ENCODE results near the gene CD300LF.

Gene CD300LF

DNA sequence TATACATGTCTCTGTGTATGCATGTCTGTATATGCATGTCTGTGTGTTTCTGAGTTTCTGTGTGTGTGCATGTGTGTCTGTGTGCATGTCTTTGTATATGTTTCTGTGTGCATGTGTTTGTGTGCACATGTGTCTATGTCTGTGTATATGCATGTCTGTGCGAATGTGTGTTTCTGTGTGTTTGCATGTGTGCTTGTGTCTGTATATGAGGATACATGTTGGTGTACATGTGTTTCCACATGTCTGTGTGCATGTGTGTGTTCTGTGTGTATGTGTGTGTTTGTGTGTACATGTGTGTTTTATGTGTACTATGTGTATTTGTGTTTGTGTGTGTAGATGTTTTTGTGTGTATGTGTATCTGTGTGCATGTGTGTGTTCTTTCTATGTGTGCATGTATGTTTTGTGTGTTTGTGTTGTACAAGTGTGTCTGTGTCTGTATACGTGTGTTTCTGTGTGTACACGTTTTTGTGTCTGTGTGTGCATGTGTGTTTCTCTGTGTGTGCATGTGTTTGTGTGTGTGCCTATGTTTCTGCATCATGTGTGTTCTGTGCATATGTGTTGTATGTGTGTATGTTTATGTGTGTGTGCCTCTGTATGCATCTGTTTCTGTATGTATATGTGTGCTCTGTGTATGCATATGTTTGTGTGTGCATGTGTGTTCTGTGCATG is 15.4 kb upstream of the CD300LF start:
- Histone ChIP-seq H3K27ac (ENCODE audit: low read depth, low read length) (no peak overlapping the region), H3K27me3 (ENCODE audit: insufficient read depth, low read length) (no peaks in the 10 kb centered on the region), H3K4me1 (ENCODE audit: insufficient read depth, low read length) (no peaks in the 10 kb centered on the region), H3K4me3 (ENCODE audit: low read length) (no peak overlapping the region), H3K9me3 (ENCODE audit: insufficient read depth, low read depth, low read length) (no peaks in the 10 kb centered on the region), H3K9ac (ENCODE audit: low read depth, low read length) (no peak overlapping the region), H3K36me3 (ENCODE audit: insufficient read depth, low read length) (no peaks in the 10 kb centered on the region)
- 93% methylated on average over 3 of the region's 3 CpGs for WGBS

DNA sequence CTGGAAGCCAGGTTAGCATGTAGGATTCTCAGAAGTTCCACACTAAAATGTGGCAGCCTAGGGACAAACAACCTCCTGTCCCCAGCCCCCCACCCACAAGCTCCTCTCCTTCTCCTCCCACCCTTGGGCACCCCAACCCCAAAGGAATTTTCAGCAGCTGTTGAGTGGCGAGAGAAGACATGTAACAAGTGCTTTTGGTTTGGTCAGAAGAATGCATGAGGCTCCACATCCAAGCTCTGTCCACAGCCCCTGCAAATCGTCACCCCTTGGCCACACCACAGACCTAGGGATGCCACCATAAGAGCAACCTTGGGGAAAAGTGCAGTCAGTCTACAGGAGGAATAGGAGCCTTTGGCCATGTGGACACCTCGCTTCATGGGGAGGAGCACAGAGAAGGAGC is 12.4 kb upstream of the CD300LF start:
- Histone ChIP-seq H3K9me3 (ENCODE audit: insufficient read depth, low read depth, low read length) (no peaks in the 10 kb centered on the region), H3K27me3 (ENCODE audit: insufficient read depth, low read length) (no peaks in the 10 kb centered on the region), H3K9ac (ENCODE audit: low read depth, low read length) (no peak overlapping the region), H3K36me3 (ENCODE audit: insufficient read depth, low read length) (no peaks in the 10 kb centered on the region), H3K4me1 (ENCODE audit: insufficient read depth, low read length) (no peaks in the 10 kb centered on the region), H3K4me3 (ENCODE audit: low read length) (no peak overlapping the region), H3K27ac (ENCODE audit: low read depth, low read length) (no peak overlapping the region)
- WGBS = 90% methylated on average over 3 of the region's 3 CpGs

GRCh38 chr17:74723891-74724290 is 11.2 kb upstream of the CD300LF start:
- no peaks in the 10 kb centered on the region for H3K4me1 ChIP-seq (ENCODE audit: insufficient read depth, low read length)
- H3K9ac ChIP-seq (ENCODE audit: low read depth, low read length) = no peak overlapping the region
- H3K27ac ChIP-seq (ENCODE audit: low read depth, low read length) = no peak overlapping the region
- no peak overlapping the region for H3K4me3 ChIP-seq (ENCODE audit: low read length)
- 88% methylated on average over 5 of the region's 5 CpGs for WGBS
- no peaks in the 10 kb centered on the region for H3K27me3 ChIP-seq (ENCODE audit: insufficient read depth, low read length)
- no peaks in the 10 kb centered on the region for H3K36me3 ChIP-seq (ENCODE audit: insufficient read depth, low read length)
- H3K9me3 ChIP-seq (ENCODE audit: insufficient read depth, low read depth, low read length) = no peaks in the 10 kb centered on the region

- no peak overlapping the region for H3K27ac ChIP-seq (ENCODE audit: low read depth, low read length)
- no peaks in the 10 kb centered on the region for H3K27me3 ChIP-seq (ENCODE audit: insufficient read depth, low read length)
- no peaks in the 10 kb centered on the region for H3K4me1 ChIP-seq (ENCODE audit: insufficient read depth, low read length)
- no peak overlapping the region for H3K9ac ChIP-seq (ENCODE audit: low read depth, low read length)
- H3K36me3 ChIP-seq (ENCODE audit: insufficient read depth, low read length) = no peaks in the 10 kb centered on the region
- WGBS = 94% methylated on average over 4 of the region's 4 CpGs
- no peaks in the 10 kb centered on the region for H3K9me3 ChIP-seq (ENCODE audit: insufficient read depth, low read depth, low read length)
- no peak overlapping the region for H3K4me3 ChIP-seq (ENCODE audit: low read length)
Observed at GRCh38 chr17:74722782-74723181, 10.1 kb upstream of the CD300LF start.

GRCh38 chr17:74720506-74720905 is 7.8 kb upstream of the CD300LF start:
- Histone ChIP-seq H3K27ac (ENCODE audit: low read depth, low read length) (no peak overlapping the region), H3K4me1 (ENCODE audit: insufficient read depth, low read length) (no peaks in the 10 kb centered on the region), H3K27me3 (ENCODE audit: insufficient read depth, low read length) (no peaks in the 10 kb centered on the region), H3K9me3 (ENCODE audit: insufficient read depth, low read depth, low read length) (no peaks in the 10 kb centered on the region), H3K4me3 (ENCODE audit: low read length) (no peak overlapping the region), H3K36me3 (ENCODE audit: insufficient read depth, low read length) (no peaks in the 10 kb centered on the region), H3K9ac (ENCODE audit: low read depth, low read length) (no peak overlapping the region)
- WGBS = 92% methylated on average over 4 of the region's 4 CpGs

GRCh38 chr17:74715144-74715543 is 2.4 kb upstream of the CD300LF start:
- Histone ChIP-seq H3K9ac (ENCODE audit: low read depth, low read length) (no peak overlapping the region), H3K4me3 (ENCODE audit: low read length) (no peak overlapping the region), H3K27me3 (ENCODE audit: insufficient read depth, low read length) (no peaks in the 10 kb centered on the region), H3K36me3 (ENCODE audit: insufficient read depth, low read length) (no peaks in the 10 kb centered on the region), H3K27ac (ENCODE audit: low read depth, low read length) (no peak overlapping the region), H3K4me1 (ENCODE audit: insufficient read depth, low read length) (no peaks in the 10 kb centered on the region), H3K9me3 (ENCODE audit: insufficient read depth, low read depth, low read length) (no peaks in the 10 kb centered on the region)
- WGBS = 69% methylated on average over 4 of the region's 4 CpGs

DNA sequence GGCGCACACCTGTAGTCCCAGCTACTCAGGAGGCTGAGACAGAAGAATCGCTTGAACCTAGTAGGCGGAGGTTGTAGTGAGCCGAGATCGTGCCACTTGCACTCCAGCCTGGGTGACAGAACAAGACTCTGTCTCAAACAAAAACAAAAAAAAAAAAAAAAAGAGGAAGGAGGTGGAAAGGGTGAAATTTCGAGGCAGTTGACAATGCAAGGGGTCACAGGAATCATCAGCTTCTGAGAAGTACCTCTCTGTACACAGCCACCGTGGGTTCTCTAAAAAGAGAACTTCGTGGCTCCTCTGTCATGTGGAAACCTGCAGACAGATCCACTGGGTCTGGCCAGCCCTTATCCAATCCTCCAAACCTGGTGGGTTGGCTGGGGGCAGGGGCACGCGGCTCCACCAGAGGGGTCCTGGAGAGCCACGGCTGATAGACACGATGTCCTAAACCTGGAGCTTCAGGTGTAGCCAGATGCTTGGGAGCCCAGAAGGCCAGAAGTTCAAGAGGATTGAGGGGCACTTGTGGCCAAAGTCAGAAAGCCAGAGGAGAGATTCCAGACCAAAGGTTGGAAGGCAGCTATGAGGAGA is 540 bp upstream of the CD300LF start:
- H3K4me3 ChIP-seq (ENCODE audit: low read length) = no peak overlapping the region
- H3K27ac ChIP-seq (ENCODE audit: low read depth, low read length) = no peak overlapping the region
- H3K4me1 ChIP-seq (ENCODE audit: insufficient read depth, low read length) = no peaks in the 10 kb centered on the region
- 90% methylated on average over 12 of the region's 12 CpGs for WGBS
- H3K9ac ChIP-seq (ENCODE audit: low read depth, low read length) = no peak overlapping the region
- H3K27me3 ChIP-seq (ENCODE audit: insufficient read depth, low read length) = no peaks in the 10 kb centered on the region
- H3K36me3 ChIP-seq (ENCODE audit: insufficient read depth, low read length) = no peaks in the 10 kb centered on the region
- no peaks in the 10 kb centered on the region for H3K9me3 ChIP-seq (ENCODE audit: insufficient read depth, low read depth, low read length)

- no peak overlapping the region for H3K9ac ChIP-seq (ENCODE audit: low read depth, low read length)
Observed at GRCh38 chr17:74712301-74712700, 422 bp downstream of the CD300LF start.

DNA sequence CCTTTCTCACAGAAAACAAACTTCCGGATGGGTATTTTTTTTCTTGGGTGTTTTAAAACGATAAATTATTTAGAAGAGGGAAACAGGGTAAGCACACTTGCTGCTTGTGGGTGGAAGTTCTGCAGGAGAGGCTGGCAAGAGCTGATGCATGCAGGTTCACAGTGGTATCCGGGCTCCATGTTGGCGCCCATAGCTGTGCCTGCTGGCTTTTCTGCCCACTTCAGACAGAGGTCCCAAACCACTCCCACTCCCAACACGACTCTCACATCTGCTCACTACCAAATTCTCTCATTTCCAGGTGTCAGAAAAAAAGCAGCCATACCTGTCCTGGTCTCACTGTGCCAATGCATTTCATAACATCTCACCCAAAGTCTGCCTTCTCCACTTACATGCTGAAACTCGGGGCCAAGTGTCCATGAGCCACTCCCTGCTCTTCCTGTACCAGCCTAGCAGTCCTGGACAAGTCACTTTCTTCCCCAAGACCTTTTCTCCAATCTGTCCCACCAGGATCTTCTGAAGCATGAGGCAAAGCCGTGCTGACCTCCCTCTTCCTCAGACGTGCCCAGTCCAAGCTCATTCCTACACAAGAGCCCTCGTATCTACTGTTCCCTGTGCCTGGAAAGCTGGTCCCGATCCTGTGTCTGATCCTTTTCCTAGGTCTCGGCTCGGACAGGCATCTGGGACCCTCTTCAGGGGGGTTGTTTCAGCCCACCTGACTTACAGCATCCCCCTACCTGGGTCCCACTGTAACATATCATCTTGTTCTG is 1.5 kb downstream of the CD300LF start:
- 82% methylated on average over 12 of the region's 12 CpGs for WGBS
- no peak overlapping the region for H3K27ac ChIP-seq (ENCODE audit: low read depth, low read length)
- no peaks in the 10 kb centered on the region for H3K36me3 ChIP-seq (ENCODE audit: insufficient read depth, low read length)
- no peaks in the 10 kb centered on the region for H3K4me1 ChIP-seq (ENCODE audit: insufficient read depth, low read length)
- no peak overlapping the region for H3K9ac ChIP-seq (ENCODE audit: low read depth, low read length)
- no peak overlapping the region for H3K4me3 ChIP-seq (ENCODE audit: low read length)
- no peaks in the 10 kb centered on the region for H3K27me3 ChIP-seq (ENCODE audit: insufficient read depth, low read length)
- no peaks in the 10 kb centered on the region for H3K9me3 ChIP-seq (ENCODE audit: insufficient read depth, low read depth, low read length)

More at GRCh38 chr17:74712301-74712700, 422 bp downstream of the CD300LF start:
- H3K27ac ChIP-seq (ENCODE audit: low read depth, low read length) = no peak overlapping the region
- no peak overlapping the region for H3K4me3 ChIP-seq (ENCODE audit: low read length)
- H3K36me3 ChIP-seq (ENCODE audit: insufficient read depth, low read length) = no peaks in the 10 kb centered on the region
- H3K9me3 ChIP-seq (ENCODE audit: insufficient read depth, low read depth, low read length) = no peaks in the 10 kb centered on the region
- H3K27me3 ChIP-seq (ENCODE audit: insufficient read depth, low read length) = no peaks in the 10 kb centered on the region
- WGBS = 81% methylated on average over 7 of the region's 7 CpGs
- no peaks in the 10 kb centered on the region for H3K4me1 ChIP-seq (ENCODE audit: insufficient read depth, low read length)

DNA sequence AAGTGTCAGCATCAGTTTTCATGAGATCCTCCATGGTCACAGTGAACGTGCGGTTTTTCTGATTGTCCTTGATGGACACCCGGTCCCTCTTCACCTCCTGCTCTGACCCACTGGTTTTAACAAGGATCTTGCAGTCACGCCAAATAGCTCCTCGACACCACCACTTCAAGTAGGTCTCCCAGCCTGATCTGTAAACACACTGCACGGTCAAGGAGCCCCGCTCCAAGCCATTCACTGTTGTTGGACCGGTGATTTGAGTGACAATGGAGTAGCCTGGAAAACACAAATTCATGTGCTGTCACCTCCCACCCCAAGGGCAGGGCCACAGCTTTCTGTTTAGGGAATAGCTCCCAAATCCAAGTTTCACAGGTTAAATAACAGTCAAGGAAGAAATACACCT is 8.2 kb downstream of the CD300LF start:
- H3K9ac ChIP-seq (ENCODE audit: low read depth, low read length) = no peak overlapping the region
- WGBS = 91% methylated on average over 8 of the region's 8 CpGs
- no peaks in the 10 kb centered on the region for H3K36me3 ChIP-seq (ENCODE audit: insufficient read depth, low read length)
- H3K4me3 ChIP-seq (ENCODE audit: low read length) = no peak overlapping the region
- H3K9me3 ChIP-seq (ENCODE audit: insufficient read depth, low read depth, low read length) = no peaks in the 10 kb centered on the region
- H3K27ac ChIP-seq (ENCODE audit: low read depth, low read length) = no peak overlapping the region
- no peaks in the 10 kb centered on the region for H3K27me3 ChIP-seq (ENCODE audit: insufficient read depth, low read length)
- no peaks in the 10 kb centered on the region for H3K4me1 ChIP-seq (ENCODE audit: insufficient read depth, low read length)

DNA sequence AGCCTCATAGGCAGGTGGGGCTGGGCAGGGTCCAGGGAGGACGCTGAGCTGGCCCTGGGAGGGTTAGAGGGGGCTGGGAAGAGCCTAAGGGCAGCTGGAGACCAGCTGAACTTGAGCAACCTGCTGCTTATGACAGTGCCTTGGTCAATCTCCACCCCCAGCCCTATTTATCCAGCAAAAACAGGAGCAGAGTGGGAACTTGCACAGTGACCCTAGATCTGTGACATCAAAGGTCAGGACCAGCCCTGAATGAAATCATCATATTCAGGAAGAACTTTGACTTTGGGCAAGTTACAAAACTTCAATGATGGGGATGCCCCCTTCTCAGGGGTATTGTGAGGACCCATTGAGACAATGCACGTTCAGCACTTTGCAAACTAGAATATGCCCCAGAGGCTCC is 9.4 kb downstream of the CD300LF start:
- no peak overlapping the region for H3K9ac ChIP-seq (ENCODE audit: low read depth, low read length)
- no peak overlapping the region for H3K4me3 ChIP-seq (ENCODE audit: low read length)
- no peaks in the 10 kb centered on the region for H3K9me3 ChIP-seq (ENCODE audit: insufficient read depth, low read depth, low read length)
- 55% methylated on average over 2 of the region's 2 CpGs for WGBS
- no peaks in the 10 kb centered on the region for H3K36me3 ChIP-seq (ENCODE audit: insufficient read depth, low read length)
- no peak overlapping the region for H3K27ac ChIP-seq (ENCODE audit: low read depth, low read length)
- no peaks in the 10 kb centered on the region for H3K4me1 ChIP-seq (ENCODE audit: insufficient read depth, low read length)
- H3K27me3 ChIP-seq (ENCODE audit: insufficient read depth, low read length) = no peaks in the 10 kb centered on the region

All from HUES64 (cell line).